HepG2 (cell line): Measurements from ENCODE around the gene GPR137. TPM values are rescaled to one million over a fixed set of nuclear protein-coding genes. Genes with fewer than 3 reads are reported as not detected.

Experiments used
- AHR ChIP-seq: IDR thresholded peaks from 2 replicates; pipeline ENCODE4 v1.6.1; 2018; ENCODE audit warnings: missing genetic modification reagents, missing compliant biosample characterization
- DMAP1 ChIP-seq: IDR thresholded peaks from 2 replicates; pipeline ENCODE4 v1.6.1; 2016
- HOXA9 ChIP-seq: sonication (generic); formaldehyde crosslinking; IDR thresholded peaks from 2 replicates; pipeline ENCODE4 v1.8.1; 2022; ENCODE audit warnings: missing genetic modification reagents, mild to moderate bottlenecking, moderate library complexity, borderline replicate concordance
- SCMH1 ChIP-seq: sonication (generic); formaldehyde crosslinking; IDR thresholded peaks from 2 replicates; pipeline ENCODE4 v1.9.0; 2021; ENCODE audit warnings: missing genetic modification reagents, mild to moderate bottlenecking, borderline replicate concordance
- ZFX ChIP-seq: sonication (generic); formaldehyde crosslinking; IDR thresholded peaks from 2 replicates; pipeline ENCODE4 v1.4.0; 2020; ENCODE audit warnings: mild to moderate bottlenecking, low read depth, missing genetic modification reagents, moderate library complexity
- ZMYM4 ChIP-seq: sonication (generic); formaldehyde crosslinking; IDR thresholded peaks from 2 replicates; pipeline ENCODE4 v1.8.1; 2023; ENCODE audit warnings: mild to moderate bottlenecking, missing genetic modification reagents
- ZNF18 ChIP-seq: sonication (generic); formaldehyde crosslinking; IDR thresholded peaks from 2 replicates; pipeline ENCODE4 v1.8.0; 2022; ENCODE audit warnings: mild to moderate bottlenecking, missing genetic modification reagents; ENCODE audit not compliant: insufficient replicate concordance
- ZNF224 ChIP-seq: sonication (generic); formaldehyde crosslinking; IDR thresholded peaks from 2 replicates; pipeline ENCODE4 v1.5.0; 2020; ENCODE audit warnings: mild to moderate bottlenecking, missing genetic modification reagents
- ZNF598 ChIP-seq: sonication (generic); formaldehyde crosslinking; IDR thresholded peaks from 2 replicates; pipeline ENCODE4 v1.5.1; 2020; ENCODE audit warnings: mild to moderate bottlenecking, missing genetic modification reagents, borderline replicate concordance
- ZNF768 ChIP-seq: sonication (generic); formaldehyde crosslinking; IDR thresholded peaks from 2 replicates; pipeline ENCODE4 v1.4.0; 2020; ENCODE audit warnings: missing genetic modification reagents
- ZSCAN5A ChIP-seq: sonication (generic); formaldehyde crosslinking; IDR thresholded peaks from 2 replicates; pipeline ENCODE4 v1.8.0; 2022; ENCODE audit warnings: mild to moderate bottlenecking, missing genetic modification reagents, borderline replicate concordance
- ZSCAN9 ChIP-seq: IDR thresholded peaks from 2 replicates; pipeline ENCODE4 v1.6.1; 2016; ENCODE audit warnings: borderline replicate concordance
- polyA plus RNA-seq, 8 experiments: library from polyadenylated mRNA; depleted of rRNA in 3 of 8; stranded (reverse) in 7 of 8; unstranded in 1 of 8; fragments of >200 nt; fragmentation: Illumina TruSeq in 4 of 8; extraction: Trizol in 4 of 8; gene quantifications; 2 replicates each; pipeline versions ENCODE4 v1.2.1 to v1.2.3, GENCODE V29; 2011 to 2016; ENCODE audit warnings: low read depth in 4 of 8, missing spikeins in 1 of 8, mixed read lengths in 1 of 8; ENCODE audit not compliant: insufficient read depth in 1 of 8
- total RNA-seq, 5 experiments: library from RNA; depleted of rRNA; stranded (reverse); fragments of >200 nt; fragmentation: Illumina TruSeq; extraction: Trizol; gene quantifications; 2 replicates each; pipeline ENCODE4 v1.2.3, GENCODE V29; 2016; ENCODE audit warnings: low read depth in 1 of 5
- TF ChIP-seq, protein P1 (sequence below): sonication (generic); formaldehyde crosslinking; IDR thresholded peaks from 2 replicates; pipeline ENCODE4 v1.9.0; 2021; ENCODE audit warnings: missing genetic modification reagents, borderline replicate concordance
- TF ChIP-seq, protein P2 (sequence below): sonication (generic); formaldehyde crosslinking; IDR thresholded peaks from 2 replicates; pipeline ENCODE4 v1.5.1; 2020; ENCODE audit warnings: mild to moderate bottlenecking, missing genetic modification reagents, moderate library complexity
- TF ChIP-seq, protein P3 (sequence below): sonication (generic); formaldehyde crosslinking; IDR thresholded peaks from 2 replicates; pipeline ENCODE4 v1.5.0; 2020; ENCODE audit warnings: mild to moderate bottlenecking, missing genetic modification reagents

GPR137 gene
- total and polyA plus RNA-seq, 2 of the 13 experiments (the other 11 are each of a cell fraction or from before 2014, with no cell fraction given), result 8.5 to 13.2 TPM

DNA sequence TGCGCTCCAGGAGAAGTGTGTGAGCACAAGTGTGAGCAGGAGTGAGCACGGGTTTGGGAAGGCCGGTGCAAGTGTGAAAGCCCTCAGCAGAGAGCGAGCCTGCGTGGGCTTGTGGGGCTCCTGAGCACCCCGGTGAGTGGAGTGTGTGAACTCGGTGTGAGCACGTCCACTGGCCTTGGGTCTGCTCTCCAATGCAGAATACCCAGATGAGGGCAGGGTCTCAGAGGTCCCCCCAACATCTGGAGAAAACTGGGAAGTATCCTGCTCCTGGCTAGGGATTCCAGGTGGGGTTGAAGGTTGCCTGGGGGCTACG lies 20.9 kb downstream of the GPR137 start (continued):
- TF ChIP-seq, protein P1, sequence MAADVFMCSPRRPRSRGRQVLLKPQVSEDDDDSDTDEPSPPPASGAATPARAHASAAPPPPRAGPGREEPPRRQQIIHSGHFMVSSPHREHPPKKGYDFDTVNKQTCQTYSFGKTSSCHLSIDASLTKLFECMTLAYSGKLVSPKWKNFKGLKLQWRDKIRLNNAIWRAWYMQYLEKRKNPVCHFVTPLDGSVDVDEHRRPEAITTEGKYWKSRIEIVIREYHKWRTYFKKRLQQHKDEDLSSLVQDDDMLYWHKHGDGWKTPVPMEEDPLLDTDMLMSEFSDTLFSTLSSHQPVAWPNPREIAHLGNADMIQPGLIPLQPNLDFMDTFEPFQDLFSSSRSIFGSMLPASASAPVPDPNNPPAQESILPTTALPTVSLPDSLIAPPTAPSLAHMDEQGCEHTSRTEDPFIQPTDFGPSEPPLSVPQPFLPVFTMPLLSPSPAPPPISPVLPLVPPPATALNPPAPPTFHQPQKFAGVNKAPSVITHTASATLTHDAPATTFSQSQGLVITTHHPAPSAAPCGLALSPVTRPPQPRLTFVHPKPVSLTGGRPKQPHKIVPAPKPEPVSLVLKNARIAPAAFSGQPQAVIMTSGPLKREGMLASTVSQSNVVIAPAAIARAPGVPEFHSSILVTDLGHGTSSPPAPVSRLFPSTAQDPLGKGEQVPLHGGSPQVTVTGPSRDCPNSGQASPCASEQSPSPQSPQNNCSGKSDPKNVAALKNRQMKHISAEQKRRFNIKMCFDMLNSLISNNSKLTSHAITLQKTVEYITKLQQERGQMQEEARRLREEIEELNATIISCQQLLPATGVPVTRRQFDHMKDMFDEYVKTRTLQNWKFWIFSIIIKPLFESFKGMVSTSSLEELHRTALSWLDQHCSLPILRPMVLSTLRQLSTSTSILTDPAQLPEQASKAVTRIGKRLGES (CRISPR knock-in tag), result no peak
- TF ChIP-seq ZSCAN5A (no peak), ZSCAN9 (no peak), ZFX (CRISPR knock-in tag) (peak; percentile 20; the same call in 1 of the 2 replicates), HOXA9 (CRISPR knock-in tag) (no peak), AHR (CRISPR knock-in tag) (0 out of 2 replicates have a peak, but pooled peaks have one; percentile 6), ZNF224 (CRISPR knock-in tag) (0 out of 2 replicates have a peak, but pooled peaks have one; percentile 46), DMAP1 (CRISPR knock-in tag) (0 out of 2 replicates have a peak, but pooled peaks have one; percentile 10), ZNF18 (CRISPR knock-in tag) (peak; percentile 85), ZNF768 (CRISPR knock-in tag) (no peak), SCMH1 (CRISPR knock-in tag) (no peak), ZMYM4 (CRISPR knock-in tag) (no peak), ZNF598 (CRISPR knock-in tag) (0 out of 2 replicates have a peak, but pooled peaks have one; percentile 13)
- TF ChIP-seq, protein P2, sequence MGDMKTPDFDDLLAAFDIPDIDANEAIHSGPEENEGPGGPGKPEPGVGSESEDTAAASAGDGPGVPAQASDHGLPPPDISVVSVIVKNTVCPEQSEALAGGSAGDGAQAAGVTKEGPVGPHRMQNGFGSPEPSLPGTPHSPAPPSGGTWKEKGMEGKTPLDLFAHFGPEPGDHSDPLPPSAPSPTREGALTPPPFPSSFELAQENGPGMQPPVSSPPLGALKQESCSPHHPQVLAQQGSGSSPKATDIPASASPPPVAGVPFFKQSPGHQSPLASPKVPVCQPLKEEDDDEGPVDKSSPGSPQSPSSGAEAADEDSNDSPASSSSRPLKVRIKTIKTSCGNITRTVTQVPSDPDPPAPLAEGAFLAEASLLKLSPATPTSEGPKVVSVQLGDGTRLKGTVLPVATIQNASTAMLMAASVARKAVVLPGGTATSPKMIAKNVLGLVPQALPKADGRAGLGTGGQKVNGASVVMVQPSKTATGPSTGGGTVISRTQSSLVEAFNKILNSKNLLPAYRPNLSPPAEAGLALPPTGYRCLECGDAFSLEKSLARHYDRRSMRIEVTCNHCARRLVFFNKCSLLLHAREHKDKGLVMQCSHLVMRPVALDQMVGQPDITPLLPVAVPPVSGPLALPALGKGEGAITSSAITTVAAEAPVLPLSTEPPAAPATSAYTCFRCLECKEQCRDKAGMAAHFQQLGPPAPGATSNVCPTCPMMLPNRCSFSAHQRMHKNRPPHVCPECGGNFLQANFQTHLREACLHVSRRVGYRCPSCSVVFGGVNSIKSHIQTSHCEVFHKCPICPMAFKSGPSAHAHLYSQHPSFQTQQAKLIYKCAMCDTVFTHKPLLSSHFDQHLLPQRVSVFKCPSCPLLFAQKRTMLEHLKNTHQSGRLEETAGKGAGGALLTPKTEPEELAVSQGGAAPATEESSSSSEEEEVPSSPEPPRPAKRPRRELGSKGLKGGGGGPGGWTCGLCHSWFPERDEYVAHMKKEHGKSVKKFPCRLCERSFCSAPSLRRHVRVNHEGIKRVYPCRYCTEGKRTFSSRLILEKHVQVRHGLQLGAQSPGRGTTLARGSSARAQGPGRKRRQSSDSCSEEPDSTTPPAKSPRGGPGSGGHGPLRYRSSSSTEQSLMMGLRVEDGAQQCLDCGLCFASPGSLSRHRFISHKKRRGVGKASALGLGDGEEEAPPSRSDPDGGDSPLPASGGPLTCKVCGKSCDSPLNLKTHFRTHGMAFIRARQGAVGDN (CRISPR knock-in tag), result peak; percentile 47; the same call in 1 of the 2 replicates
- TF ChIP-seq, protein P3, sequence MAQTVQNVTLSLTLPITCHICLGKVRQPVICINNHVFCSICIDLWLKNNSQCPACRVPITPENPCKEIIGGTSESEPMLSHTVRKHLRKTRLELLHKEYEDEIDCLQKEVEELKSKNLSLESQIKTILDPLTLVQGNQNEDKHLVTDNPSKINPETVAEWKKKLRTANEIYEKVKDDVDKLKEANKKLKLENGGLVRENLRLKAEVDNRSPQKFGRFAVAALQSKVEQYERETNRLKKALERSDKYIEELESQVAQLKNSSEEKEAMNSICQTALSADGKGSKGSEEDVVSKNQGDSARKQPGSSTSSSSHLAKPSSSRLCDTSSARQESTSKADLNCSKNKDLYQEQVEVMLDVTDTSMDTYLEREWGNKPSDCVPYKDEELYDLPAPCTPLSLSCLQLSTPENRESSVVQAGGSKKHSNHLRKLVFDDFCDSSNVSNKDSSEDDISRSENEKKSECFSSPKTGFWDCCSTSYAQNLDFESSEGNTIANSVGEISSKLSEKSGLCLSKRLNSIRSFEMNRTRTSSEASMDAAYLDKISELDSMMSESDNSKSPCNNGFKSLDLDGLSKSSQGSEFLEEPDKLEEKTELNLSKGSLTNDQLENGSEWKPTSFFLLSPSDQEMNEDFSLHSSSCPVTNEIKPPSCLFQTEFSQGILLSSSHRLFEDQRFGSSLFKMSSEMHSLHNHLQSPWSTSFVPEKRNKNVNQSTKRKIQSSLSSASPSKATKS, result no peak
